ENCODE results near the gene SERGEF.

Gene SERGEF

GRCh38 chr11:17738151-17738973 lies 274.5 kb downstream of the SERGEF start:
- H3K4me1 Mint-ChIP-seq = peaks cover 6% of the 10 kb centered on the region
- no peaks in the 10 kb centered on the region for H3K36me3 Mint-ChIP-seq
- no peak overlapping the region for H3K27ac Mint-ChIP-seq
- H3K27me3 Mint-ChIP-seq = peaks cover 18% of the 10 kb centered on the region
- H3K9me3 Mint-ChIP-seq = no peaks in the 10 kb centered on the region
- H3K4me3 Mint-ChIP-seq = no peak overlapping the region
